ENCODE measurements around the gene ASZ1.

GRCh38 chr7:117313582-117313981 lies 113.7 kb downstream of the ASZ1 start:
- TF ChIP-seq CTCF (IDR thresholded peaks at IDR 0.05) (no peak), EZH2 (IDR thresholded peaks at IDR 0.05; ENCODE audit: borderline replicate concordance, insufficient read depth, low read depth, low read length, poor library complexity, severe bottlenecking) (no peak)

All from B cell (primary cell).